Measurements from ENCODE around the gene TM4SF18. TPM values are rescaled to one million over a fixed set of nuclear protein-coding genes. Genes with fewer than 3 reads are reported as not detected.

Gene TM4SF18, protein sequence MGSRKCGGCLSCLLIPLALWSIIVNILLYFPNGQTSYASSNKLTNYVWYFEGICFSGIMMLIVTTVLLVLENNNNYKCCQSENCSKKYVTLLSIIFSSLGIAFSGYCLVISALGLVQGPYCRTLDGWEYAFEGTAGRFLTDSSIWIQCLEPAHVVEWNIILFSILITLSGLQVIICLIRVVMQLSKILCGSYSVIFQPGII
- 248 and 498 TPM in 2 replicates for total RNA-seq

DNA sequence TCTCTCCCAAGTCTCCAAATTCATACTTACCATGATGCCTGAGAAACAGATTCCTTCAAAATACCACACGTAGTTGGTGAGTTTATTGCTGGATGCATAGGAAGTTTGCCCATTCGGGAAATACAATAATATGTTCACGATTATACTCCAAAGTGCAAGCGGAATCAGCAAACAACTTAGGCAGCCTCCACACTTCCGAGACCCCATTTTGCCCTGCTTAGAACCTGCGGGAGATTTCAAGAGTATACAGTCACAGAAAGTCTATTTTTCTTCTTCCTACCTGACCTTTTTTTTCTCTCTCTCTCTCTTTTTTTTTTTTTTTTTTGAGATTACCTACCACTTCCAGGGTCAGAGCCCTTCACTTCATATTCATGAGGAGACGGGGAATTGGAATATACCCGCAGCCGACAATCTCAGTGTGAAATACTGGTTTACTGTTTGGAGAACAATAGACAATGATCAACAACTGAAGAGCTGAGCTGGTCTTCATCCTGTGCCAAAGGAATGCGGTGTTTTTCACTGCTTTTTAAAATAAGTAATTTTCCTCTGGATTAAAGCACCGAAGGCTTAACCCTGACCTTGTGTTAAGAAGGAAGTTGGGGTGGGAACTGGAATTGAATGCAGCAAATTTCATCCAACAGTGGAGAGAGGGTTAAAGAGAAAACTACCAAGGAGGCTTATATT lies at the start of gene TM4SF18:
TM4SF18 (minus strand) TSS at position 461 of the 684 bp plus-strand sequence; CDS start at position 207, 254 bp downstream.

GRCh38 chr3:149377408-149378364 lies 44.2 kb upstream of the TM4SF18 start, which contains the start of gene TM4SF1:
Gene TM4SF1, minus strand, starts transcription at chr3:149377649. Its CDS starts 102 bp downstream, at chr3:149377547.

Other genes starting within 250 kb of the TM4SF18 start
- 18.1 and 33.5 TPM in 2 replicates for gene HLTF, start 247.1 kb downstream of the TM4SF18 start, total RNA-seq
- gene HPS3, start 204.0 kb downstream of the TM4SF18 start, total RNA-seq, result 14.9 and 18.4 TPM in 2 replicates
- gene CP, start 111.8 kb downstream of the TM4SF18 start, total RNA-seq, result 0.81 and 2.5 TPM in 2 replicates
- 1,004 and 1,541 TPM in 2 replicates for gene TM4SF1, start 44.0 kb upstream of the TM4SF18 start, total RNA-seq
- not detected in 2 replicates for gene TM4SF4, start 141.1 kb upstream of the TM4SF18 start, total RNA-seq